HG02852 (cell line): ENCODE data around the gene LRSAM1.
"Not testable (repeated sequence)": the region's sequence is repeated elsewhere in the genome, so short reads cannot be mapped to it uniquely, and the experiment has no call there.

Experiments
- ATAC-seq: cut with Tn5 transposase; IDR thresholded peaks from one replicate; pipeline ENCODE4 v1.9.1; 2021; ENCODE audit warnings: mild to moderate bottlenecking, moderate library complexity; ENCODE audit not compliant: unreplicated experiment

The LRSAM1 gene

GRCh38 chr9:127455324-127455992 is 4.1 kb downstream of the LRSAM1 start:
- ATAC-seq: no peak

GRCh38 chr9:127457191-127457878 is 6.0 kb downstream of the LRSAM1 start:
- no peak for ATAC-seq

- no peak for ATAC-seq
These were observed 7.6 kb downstream of the LRSAM1 start for GRCh38 chr9:127458921-127459320.

- no peak for ATAC-seq
These were observed 12.1 kb downstream of the LRSAM1 start for GRCh38 chr9:127463382-127463781.

GRCh38 chr9:127463911-127464310 is 12.6 kb downstream of the LRSAM1 start:
- no peak for ATAC-seq

- ATAC-seq: not testable (repeated sequence)
These were observed 15.2 kb downstream of the LRSAM1 start for GRCh38 chr9:127466407-127466917.

- no peak for ATAC-seq
These were observed 16.3 kb downstream of the LRSAM1 start for GRCh38 chr9:127467621-127468020.

- no peak for ATAC-seq
These were observed 19.4 kb downstream of the LRSAM1 start for GRCh38 chr9:127470662-127471061.

- no peak for ATAC-seq
These were observed 22.2 kb downstream of the LRSAM1 start for GRCh38 chr9:127473501-127473900.

- no peak for ATAC-seq
These were observed 22.6 kb downstream of the LRSAM1 start for GRCh38 chr9:127473932-127474331.

- no peak for ATAC-seq
These were observed 23.3 kb downstream of the LRSAM1 start for GRCh38 chr9:127474592-127474991.

GRCh38 chr9:127479507-127480081 is 28.3 kb downstream of the LRSAM1 start:
- ATAC-seq: no peak

- ATAC-seq: no peak
These were observed 31.4 kb downstream of the LRSAM1 start for GRCh38 chr9:127482662-127483061.

GRCh38 chr9:127485995-127486394 is 34.7 kb downstream of the LRSAM1 start:
- ATAC-seq: no peak

- no peak for ATAC-seq
These were observed 37.6 kb downstream of the LRSAM1 start for GRCh38 chr9:127488946-127489345.

GRCh38 chr9:127489471-127490115 is 38.3 kb downstream of the LRSAM1 start:
- ATAC-seq: no peak

GRCh38 chr9:127490535-127491230 is 39.4 kb downstream of the LRSAM1 start:
- ATAC-seq: no peak

GRCh38 chr9:127491516-127491915 is 40.2 kb downstream of the LRSAM1 start:
- ATAC-seq: no peak

- ATAC-seq: no peak
These were observed 41.3 kb downstream of the LRSAM1 start for GRCh38 chr9:127492616-127493015.

- no peak for ATAC-seq
These were observed 42.4 kb downstream of the LRSAM1 start for GRCh38 chr9:127493592-127494303.
